Inferior parietal cortex (tissue), 1 donor: ENCODE data around the gene LKAAEAR1.
"Not testable (repeated sequence)": the region's sequence is repeated elsewhere in the genome, so short reads cannot be mapped to it uniquely, and the experiment has no call there.

ENCODE experiments used
- DNase-seq: peaks from one replicate; pipeline ENCODE4 v3.0.0-alpha.2; 2016; ENCODE audit errors: extremely low spot score

LKAAEAR1 gene, protein sequence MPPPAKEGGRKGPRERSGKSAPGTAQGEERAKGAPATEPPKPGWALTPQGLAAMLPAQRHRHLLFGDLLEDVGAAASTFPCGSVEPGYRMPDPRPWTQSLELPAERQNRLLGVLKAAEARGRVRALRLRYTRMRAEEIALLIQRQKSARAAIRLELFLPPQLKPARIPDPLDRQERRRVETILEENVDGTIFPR

DNA sequence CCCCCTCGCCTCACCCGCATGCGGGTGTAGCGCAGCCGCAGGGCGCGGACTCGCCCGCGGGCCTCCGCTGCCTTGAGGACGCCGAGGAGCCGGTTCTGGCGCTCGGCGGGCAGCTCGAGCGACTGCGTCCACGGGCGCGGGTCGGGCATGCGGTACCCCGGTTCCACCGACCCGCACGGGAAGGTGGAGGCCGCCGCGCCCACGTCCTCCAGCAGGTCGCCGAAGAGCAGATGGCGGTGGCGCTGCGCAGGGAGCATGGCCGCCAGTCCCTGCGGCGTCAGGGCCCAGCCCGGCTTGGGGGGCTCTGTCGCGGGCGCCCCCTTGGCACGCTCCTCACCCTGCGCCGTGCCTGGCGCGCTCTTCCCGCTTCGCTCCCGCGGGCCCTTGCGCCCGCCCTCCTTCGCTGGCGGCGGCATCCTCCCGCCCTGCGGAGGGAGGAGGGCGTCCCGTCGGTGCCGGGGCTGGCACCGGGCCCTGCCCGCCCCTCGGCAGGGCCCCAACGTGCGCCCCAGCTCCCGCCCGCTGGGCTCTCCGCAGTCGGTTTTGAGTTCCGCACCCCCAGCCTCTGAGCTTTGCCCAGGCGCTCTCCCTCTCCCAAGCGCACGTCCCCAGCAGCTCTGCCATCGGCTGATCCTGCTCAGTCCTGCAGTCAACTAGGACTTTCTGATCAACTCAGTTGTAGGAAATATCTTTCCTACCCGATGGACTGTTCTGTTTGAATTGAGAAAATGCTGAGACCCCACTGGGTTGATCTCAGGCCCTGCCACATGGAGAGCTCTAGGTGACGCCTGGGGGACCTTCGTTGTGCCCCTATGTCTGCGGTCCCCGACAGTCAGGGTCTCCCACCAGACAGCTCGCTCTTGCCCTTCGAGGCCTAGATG, at the start of gene LKAAEAR1:
Gene LKAAEAR1, minus strand, starts transcription at position 595 of the 881 bp plus-strand sequence. Its CDS starts 179 bp downstream, at position 416.
- DNase-seq, result no peak

DNA sequence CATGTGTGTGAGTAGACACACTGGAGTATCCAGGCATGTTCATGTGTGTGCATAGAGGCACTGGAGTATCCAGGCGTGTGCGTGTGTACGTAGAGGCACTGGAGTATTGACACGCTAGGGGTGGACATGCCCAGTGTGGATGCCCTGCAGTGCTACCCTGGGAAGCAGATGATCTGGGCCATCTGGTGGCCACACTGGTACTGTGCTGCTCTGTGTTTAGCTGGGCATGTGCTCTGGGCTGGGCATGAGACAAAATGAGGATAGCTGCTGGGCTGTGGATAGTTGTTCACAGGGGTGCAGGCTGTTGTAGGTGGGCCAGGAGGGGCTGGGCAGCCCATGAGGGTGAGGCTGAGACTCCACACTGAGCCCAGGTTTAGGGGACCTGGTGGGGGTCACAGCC, 47.2 kb upstream of the LKAAEAR1 start:
- DNase-seq, result no peak

DNA sequence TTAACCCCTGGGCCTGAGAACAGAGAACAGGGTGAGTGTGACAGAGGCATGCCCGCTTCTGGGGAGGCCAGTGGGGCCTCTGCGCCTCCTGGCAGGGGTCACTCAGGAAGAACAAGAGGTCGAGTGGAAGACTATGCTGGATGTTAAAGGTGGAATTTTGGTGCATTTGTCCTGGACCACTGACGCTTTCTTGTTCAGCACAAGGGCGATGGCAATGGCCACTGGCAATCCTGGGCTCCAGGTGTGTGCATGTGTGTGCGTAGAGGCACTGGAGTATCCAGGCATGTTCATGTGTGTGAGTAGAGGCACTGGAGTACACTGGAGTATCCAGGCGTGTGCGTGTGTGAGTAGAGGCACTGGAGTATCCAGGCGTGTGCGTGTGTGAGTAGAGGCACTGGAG, 46.7 kb upstream of the LKAAEAR1 start:
- no peak for DNase-seq

DNA sequence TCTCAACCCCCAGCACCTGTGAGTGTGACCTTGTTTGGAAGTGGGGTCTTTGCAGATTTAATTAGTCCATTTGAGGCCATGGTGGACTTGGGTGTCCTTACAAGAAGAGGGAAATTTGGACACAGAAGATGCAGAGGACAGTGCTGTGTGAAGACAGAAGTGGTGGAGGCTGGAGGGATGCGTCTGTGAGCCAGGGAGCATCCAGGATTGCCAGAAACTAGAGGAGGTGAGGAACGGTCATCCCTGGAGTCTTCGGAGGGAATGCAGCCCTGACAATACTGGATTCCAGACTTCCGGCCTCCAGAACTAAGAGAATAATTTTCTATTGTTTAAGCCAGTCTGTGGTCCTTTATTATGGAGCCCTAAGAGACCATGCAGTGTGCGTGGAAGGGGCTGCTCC, 46.1 kb upstream of the LKAAEAR1 start:
- no peak for DNase-seq

DNA sequence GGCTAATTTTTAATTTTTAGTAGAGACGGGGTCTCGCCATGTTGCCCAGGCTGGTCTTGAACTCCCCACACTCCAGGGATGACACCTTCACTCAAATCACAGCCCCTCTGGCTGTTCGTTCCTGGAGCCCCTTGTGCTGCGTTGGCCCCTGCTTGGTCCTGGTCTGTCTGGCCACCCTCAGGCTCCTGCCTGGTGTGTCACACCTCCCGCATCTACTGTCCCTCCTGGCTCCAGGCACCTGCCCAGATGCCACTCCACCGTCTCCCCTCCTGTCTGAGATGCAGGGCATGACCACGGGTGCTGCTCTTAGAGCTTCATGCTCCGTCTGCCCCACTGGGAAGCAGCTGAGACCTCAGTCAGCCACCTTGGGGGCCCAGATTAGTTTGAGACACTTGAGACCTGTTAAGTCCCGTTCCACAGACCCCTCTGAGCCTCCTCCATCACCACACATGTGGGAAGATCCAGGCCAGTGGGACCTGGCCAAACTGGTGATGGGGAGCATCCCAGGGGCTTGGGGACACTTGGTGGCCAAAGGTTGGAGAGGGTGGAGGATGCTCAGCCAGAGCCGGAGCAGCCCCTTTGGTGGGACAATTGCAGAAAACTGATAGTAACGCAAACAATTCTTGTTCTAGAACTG, 45.1 kb upstream of the LKAAEAR1 start:
- DNase-seq, result no peak

DNA sequence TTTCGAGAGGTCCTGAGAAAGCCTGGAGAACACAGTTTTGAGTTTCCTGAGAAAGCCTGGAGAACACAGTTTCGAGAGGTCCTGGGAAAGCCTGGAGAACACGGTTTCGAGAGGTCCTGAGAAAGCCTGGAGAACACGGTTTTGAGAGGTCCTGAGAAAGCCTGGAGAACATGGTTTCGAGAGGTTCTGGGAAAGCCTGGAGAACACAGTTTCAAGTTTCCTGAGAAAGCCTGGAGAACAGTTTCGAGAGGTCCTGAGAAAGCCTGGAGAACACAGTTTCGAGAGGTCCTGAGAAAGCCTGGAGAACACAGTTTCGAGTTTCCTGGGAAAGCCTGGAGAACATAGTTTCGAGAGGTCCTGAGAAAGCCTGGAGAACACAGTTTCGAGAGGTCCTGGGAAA, 39.3 kb upstream of the LKAAEAR1 start:
- not testable (repeated sequence) for DNase-seq

DNA sequence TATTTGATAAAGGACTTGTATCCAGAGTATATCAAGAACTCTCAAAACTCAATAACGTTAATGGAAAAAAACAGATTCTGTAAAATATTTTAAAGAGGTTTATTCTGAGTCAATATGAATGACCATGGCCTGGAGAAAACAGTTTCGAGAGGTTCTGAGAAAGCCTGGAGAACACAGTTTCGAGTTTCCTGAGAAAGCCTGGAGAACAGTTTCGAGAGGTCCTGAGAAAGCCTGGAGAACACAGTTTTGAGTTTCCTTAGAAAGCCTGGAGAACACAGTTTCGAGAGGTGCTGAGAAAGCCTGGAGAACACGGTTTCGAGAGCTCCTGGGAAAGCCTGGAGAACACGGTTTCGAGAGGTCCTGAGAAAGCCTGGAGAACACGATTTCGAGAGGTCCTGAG, 38.7 kb upstream of the LKAAEAR1 start:
- DNase-seq, result not testable (repeated sequence)

DNA sequence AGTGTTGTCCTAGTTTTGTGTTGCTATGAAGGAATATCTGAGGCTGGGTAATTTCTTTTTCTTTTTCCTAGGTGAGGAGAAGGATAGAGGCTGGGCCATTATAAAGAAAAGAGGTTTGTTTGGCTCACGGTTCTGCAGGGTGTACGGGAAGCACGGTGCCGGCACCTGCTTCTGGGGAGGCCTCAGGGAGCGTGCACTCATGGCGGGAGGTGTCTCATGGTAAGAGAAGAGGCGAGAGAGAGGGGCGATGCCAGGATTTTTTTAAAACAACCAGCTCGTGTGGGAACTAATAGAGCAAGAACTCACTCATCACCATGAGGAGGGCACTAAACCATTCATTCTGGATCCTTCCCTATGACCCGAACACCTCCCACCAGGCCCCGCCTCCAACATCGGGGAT, 37.4 kb upstream of the LKAAEAR1 start:
- no peak for DNase-seq

DNA sequence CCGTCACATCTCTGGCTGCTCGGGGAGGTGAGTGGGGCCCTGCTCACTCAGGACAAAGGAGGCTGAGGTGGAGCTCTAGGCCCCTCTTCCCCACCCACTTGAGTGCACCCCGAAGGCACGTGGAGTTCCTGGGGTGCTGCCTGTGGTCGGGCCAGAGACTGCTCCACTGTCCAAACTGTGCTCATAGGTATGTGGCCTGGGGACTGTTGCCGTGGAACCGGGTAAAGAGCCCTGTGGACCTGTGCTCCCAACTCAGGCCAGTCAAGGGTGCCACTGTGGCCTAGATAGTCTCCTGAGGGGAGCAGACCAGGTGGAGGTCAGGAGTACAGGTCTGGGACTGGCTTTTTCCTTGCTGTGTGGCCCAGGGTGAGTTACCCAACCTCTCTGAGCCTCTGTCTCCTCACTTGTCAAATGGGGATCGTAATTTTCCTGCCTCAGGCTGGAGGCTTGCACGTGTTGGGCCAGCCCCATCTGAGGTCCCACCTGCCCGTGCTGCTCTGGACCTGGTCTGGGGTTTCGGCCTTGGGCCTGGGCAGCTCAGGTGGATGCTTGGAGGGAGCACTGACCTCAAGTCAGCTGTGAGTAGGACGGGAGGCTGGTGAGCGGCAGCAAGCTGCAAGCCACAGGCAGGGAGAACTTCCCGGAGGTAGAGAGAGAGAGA, 35.6 kb upstream of the LKAAEAR1 start:
- no peak for DNase-seq

DNA sequence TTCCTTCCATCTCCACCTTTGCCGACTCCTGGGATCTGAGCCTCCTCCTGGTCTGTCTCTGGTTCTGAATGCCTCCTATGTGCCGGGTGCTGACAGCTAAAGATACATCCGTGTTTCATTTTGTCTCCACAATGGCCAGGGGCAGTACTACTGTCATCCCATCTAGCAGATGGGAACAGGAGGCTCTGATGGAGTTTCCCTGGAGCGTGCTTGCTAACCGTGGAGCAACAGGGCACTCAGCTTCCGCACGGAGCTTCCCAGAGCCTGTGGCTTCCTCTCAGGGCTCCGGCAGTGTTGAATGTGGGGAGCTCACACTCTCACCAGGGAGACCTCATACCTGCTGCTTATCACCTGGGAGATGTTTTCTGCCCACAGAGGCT, 35.1 kb upstream of the LKAAEAR1 start:
- DNase-seq, result no peak

DNA sequence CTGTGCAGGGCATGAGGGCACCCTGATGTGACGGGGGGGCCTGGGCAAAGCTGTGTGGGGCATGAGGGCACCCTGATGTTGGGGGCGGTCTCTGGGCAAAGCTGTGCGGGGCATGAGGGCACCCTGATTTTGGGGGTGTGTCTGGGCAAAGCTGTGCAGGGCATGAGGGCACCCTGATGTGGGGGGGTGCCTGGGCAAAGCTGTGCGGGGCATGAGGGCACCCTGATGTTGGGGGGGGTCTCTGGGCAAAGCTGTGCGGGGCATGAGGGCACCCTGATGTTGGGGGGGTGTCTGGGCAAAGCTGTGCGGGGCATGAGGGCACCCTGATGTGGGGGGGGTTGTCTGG, 33.2 kb upstream of the LKAAEAR1 start:
- DNase-seq, result not testable (repeated sequence)

DNA sequence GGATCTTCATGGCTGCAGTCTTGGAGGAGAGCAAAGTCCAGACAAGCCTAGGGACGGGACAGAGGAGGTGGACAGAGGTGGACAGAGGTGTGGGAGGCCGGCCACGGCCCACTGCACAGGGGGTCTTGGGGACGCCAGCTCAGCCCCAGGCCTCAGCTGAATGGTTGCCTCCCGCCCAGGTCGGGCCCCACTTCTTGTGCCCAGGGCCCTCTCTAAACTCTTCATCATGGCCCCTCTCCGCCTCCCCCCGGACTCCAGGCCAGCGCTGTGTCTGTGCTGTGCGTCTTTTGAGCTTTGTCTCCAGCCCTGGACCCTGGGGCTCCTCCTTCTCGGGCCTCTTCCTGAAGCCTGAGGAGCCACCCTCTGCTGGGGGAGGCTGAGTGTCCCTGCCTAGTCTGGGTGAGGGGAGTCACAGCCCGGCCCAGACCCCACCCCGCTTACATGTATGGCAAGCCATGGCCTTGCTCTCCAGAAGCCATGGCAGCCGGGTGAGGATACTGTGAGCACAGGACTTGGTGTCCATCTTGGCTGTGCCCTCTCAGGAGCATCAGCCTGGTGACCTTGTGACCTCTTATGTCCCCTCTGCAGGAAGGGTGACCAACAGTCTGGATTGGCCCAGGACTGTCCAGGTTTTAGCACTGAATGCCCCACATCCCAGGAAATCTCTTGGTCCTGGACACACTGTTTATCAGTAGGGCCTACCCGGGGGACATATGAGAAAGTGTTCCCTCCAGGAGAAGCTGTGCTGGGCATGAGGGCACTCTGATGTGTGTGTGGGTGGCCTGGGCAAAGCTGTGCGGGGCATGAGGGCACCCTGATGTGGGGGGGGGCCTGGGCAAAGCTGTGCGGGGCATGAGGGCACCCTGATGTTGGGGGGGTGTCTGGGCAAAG, 32.6 kb upstream of the LKAAEAR1 start:
- no peak for DNase-seq

DNA sequence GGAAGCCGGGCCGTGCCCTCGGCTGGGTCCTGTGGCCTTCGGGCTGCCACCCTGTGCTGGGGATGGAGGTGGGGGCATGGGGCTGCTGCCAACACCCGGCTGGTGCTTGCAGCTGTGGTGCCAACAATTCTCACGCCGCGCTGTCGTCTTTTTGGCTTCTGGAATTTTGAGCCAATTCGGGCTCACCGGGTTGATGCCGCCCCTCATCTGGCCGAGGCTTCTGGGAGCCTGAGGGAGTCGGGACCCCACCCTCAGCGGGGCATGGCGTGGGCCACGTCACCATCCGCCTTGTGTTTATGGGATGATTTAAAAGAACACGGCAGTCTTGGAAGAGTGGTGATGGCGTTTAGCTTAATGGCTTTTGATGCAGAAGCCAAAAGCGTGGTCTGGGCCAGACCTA, 31.8 kb upstream of the LKAAEAR1 start:
- no peak for DNase-seq

DNA sequence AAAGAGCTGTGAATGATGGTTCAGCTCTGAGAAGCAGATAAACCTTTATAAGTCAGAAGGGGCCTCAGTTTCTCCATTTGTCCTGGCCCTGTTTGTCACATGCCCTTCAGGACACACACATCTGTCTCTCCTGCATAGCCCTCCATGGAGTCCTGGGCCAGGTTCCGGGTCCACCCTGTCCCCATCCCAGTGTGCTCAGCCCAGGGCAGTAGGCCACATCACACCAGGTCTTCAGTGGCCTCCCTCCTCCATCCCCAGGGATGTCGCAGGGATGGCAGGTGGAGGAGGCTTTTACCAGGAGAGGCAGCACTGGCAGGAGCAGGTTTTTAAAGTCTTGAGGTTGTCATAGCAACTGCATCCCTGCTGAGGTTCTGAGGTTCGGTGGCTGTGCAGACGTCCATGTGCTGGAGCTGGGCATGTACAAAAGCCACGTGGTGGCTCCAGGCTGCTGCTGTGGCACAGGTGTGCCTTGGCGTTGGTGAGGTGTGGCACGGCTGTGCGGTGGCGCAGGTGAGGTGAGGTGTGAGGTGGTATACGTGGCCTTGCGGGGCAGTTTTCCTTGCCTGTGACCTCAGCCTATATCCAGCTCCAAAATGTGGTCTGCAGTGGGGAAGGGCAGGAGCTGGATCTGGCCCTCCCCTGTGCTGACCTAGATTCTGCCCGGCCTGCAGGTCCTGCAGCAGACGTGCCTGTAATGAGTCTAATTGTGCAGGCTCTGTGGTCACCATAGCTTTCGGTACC, 31.1 kb upstream of the LKAAEAR1 start:
- no peak for DNase-seq

DNA sequence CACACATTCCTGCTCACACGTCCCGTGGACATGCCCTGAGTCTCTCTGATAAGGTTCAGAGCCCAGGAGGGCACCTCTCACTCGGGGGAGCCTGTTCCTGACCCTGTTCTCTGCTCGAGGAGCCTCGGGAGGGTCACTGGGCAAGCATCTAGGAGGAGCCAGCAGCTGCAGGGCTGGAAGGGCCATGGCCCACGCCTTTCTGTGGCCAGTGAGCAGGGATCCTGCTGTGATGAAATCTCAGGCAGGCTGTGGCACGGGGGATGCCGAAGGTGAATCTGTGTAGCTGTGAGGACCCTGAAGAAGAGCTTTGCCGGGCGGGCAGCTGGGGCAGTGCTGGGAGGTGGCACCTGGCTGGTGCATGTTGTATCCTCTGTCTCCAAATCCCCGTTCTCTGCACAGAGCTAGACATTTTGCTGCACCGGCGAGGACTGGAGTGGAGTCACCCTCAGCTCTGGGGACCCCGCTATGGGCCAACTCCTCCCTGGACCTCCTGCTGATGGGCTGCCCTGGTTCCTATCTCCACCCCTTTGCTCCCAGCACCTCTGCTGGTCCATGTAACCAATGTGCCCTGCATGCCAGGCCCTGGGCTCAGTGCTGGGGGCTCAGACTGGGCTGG, 30.3 kb upstream of the LKAAEAR1 start:
- DNase-seq, result no peak

DNA sequence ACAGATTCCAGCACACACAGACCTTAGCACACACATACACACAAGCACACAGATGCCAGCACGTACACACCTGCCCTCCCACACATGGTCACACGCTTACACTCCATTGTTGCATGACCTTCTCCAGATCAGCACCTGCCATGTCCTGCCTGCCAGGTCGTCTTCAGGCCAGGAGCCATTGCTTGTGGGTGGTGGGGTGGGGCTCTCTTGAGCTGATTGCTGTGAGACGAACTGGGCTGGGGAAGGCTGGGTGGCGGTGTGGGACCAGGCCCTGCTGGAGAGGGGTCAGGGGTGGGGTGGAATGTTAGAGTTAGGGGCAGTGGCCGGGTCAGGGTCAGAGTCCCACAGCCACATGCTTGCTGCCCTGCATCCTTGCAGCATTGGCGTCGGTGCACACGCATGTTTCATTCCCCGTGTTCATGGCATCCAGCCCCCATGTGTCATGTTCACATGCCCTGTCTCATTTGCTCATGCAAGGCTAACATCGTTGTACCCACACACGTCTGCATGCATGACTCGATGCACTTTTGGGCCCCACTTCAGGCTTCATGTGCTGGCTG, 29.7 kb upstream of the LKAAEAR1 start:
- no peak for DNase-seq

DNA sequence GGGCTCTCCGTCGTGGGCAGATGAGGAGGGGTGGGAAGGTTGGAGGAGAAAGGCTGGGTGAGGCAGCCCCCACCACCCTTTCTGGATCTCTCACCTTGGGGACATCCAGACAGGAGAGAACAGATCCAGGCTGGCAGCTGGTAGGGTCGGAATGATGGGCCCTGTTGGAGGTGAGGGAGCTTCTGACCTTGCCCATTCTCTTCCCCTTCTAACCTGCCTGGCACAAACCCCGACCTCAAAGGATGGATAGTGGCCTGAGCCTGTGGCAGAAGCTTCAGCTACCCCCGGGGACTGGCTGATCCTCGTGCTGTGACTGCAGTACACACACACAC, 29.2 kb upstream of the LKAAEAR1 start:
- no peak for DNase-seq

DNA sequence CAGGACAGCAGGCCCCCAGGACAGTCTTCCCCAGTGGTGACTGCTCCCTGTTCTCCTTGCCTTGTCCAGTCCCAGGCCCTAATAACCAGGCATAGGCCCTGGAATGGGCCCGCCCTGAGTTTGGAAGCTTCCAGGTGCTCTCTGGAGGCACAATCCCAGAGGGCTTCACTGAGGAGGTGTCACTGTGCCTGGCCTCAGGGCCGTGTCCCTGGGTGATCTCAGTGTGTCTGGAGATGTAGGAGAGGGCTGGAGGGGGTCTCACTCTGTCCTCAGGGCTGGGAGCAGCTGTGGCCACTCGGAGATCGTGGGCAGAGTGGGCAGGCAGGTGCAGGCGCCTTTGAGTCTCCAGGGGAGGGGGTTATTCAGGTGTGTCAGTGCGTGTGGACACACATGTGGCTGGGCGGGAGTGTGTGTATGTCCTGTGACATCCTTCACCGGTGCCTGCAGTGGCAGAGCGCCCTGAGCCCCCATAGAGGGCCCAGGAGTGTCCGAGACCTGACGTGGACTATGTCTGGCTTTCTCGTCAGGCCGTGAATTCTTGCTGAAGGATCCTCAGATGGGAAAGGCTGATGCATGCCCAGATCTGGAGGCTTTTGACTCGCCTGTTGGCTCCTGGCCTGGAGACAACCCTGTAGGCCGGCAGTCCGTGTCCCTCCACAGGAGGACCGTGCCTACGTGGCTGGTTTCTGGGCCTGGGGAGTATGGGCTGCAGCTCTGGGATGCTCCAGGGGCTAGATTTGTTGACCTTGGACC, 28.7 kb upstream of the LKAAEAR1 start:
- no peak for DNase-seq
